Fibroblast of skin of right quadriceps (primary cell): ENCODE results near the gene GOLGA2.
"Not testable (repeated sequence)": the region's sequence is repeated elsewhere in the genome, so short reads cannot be mapped to it uniquely, and the experiment has no call there.

ENCODE experiments used
- DNase-seq: peaks from one replicate; pipeline ENCODE4 v3.0.0-alpha.2; 2013

GOLGA2 gene

GRCh38 chr9:128232528-128233428, 43.0 kb downstream of the GOLGA2 start:
- no peak for DNase-seq

- no peak for DNase-seq
Observed at GRCh38 chr9:128231638-128232527, 43.9 kb downstream of the GOLGA2 start.

- DNase-seq: not testable (repeated sequence)
Observed at GRCh38 chr9:128230897-128231296, 44.9 kb downstream of the GOLGA2 start.

GRCh38 chr9:128226412-128226801, 49.4 kb downstream of the GOLGA2 start:
- DNase-seq: no peak

- no peak for DNase-seq
Observed at GRCh38 chr9:128225770-128226411, 49.9 kb downstream of the GOLGA2 start.

- no peak for DNase-seq
Observed at GRCh38 chr9:128224877-128225276, 50.9 kb downstream of the GOLGA2 start.

- DNase-seq: no peak
Observed at GRCh38 chr9:128222880-128223670, 52.7 kb downstream of the GOLGA2 start.

GRCh38 chr9:128222026-128222425, 53.8 kb downstream of the GOLGA2 start:
- no peak for DNase-seq

- DNase-seq: no peak
Observed at GRCh38 chr9:128219831-128220230, 56.0 kb downstream of the GOLGA2 start.

GRCh38 chr9:128218518-128219389, 57.1 kb downstream of the GOLGA2 start:
- DNase-seq: peak; percentile 48

GRCh38 chr9:128218172-128218517, 57.7 kb downstream of the GOLGA2 start:
- DNase-seq: no peak

GRCh38 chr9:128216781-128217553, 58.8 kb downstream of the GOLGA2 start:
- DNase-seq: no peak

GRCh38 chr9:128215491-128216409, 60.1 kb downstream of the GOLGA2 start:
- DNase-seq: peak; percentile 88

- no peak for DNase-seq
Observed at GRCh38 chr9:128214571-128215490, 61.0 kb downstream of the GOLGA2 start.

- no peak for DNase-seq
Observed at GRCh38 chr9:128213746-128214497, 61.9 kb downstream of the GOLGA2 start.

GRCh38 chr9:128211981-128212281, 63.9 kb downstream of the GOLGA2 start:
- no peak for DNase-seq

GRCh38 chr9:128211186-128211980, 64.4 kb downstream of the GOLGA2 start:
- DNase-seq: no peak
